HAP-1 (cell line): ENCODE measurements around the gene RAB29.
"Not testable (repeated sequence)": the region's sequence is repeated elsewhere in the genome, so short reads cannot be mapped to it uniquely, and the experiment has no call there.

ENCODE experiments used
- DNase-seq, 2 experiments: peaks; one replicate each; pipeline ENCODE4 v3.0.0-alpha.2; 2016 to 2020; ENCODE audit warnings: low spot score in 2 of 2
- H3K27me3 ChIP-seq: fragments of 250-450 bp; sonication (Bioruptor Pico); 2 replicates; pipeline ENCODE4 v1.5.1; 2020; ENCODE audit warnings: low read depth, mild to moderate bottlenecking, moderate library complexity
- H3K36me3 ChIP-seq: fragments of 250-450 bp; sonication (Bioruptor Pico); replicated peaks from 2 replicates; pipeline ENCODE4 v1.5.1; 2020; ENCODE audit warnings: mild to moderate bottlenecking
- H3K4me1 ChIP-seq: fragments of 250-450 bp; sonication (Bioruptor Pico); 2 replicates; pipeline ENCODE4 v1.5.1; 2020; ENCODE audit warnings: mild to moderate bottlenecking
- H3K4me3 ChIP-seq: fragments of 250-450 bp; sonication (Bioruptor Pico); 2 replicates; pipeline ENCODE4 v1.5.1; 2020; ENCODE audit warnings: mild to moderate bottlenecking, moderate library complexity
- H3K9me3 ChIP-seq: fragments of 250-450 bp; sonication (Bioruptor Pico); 2 replicates; pipeline ENCODE4 v1.5.1; 2020; ENCODE audit warnings: mild to moderate bottlenecking, moderate library complexity
- in situ Hi-C: fragments of 300-500 bp; cut with MboI; formaldehyde crosslinking; loops from 3 replicates; pipeline ENCODE4 v1.14.3; 2020; ENCODE audit warnings: low sequenced_read_pairs, inconsistent platforms, mixed read lengths

RAB29 gene

GRCh38 chr1:205775015-205775716 lies at the start of gene RAB29:
RAB29 (minus strand) TSS chr1:205775482; CDS start chr1:205774956, 526 bp downstream.
- Histone ChIP-seq H3K4me1 (no peaks in the 10 kb centered on the region), H3K27me3 (no peaks in the 10 kb centered on the region), H3K4me3 (peak within 1 kb of the TSS; percentile 60), H3K36me3 (0 out of 2 replicates have a peak, but pooled peaks cover 2% of the 10 kb centered on the region), H3K9me3 (no peaks in the 10 kb centered on the region)
- peak; percentile 88 to 89 for DNase-seq
- in situ Hi-C loops: no loop called here

- Histone ChIP-seq H3K36me3 (no peaks in the 10 kb centered on the region), H3K9me3 (no peaks in the 10 kb centered on the region), H3K4me3 (no peak overlapping the region), H3K4me1 (peaks cover 21% of the 10 kb centered on the region), H3K27me3 (no peaks in the 10 kb centered on the region)
- DNase-seq: no peak
- in situ Hi-C loops: no loop called here
Measured at GRCh38 chr1:205824180-205824579, 48.9 kb upstream of the RAB29 start.

- peaks cover 21% of the 10 kb centered on the region for H3K4me1 ChIP-seq
- H3K9me3 ChIP-seq, H3K27me3 ChIP-seq, H3K36me3 ChIP-seq, H3K4me3 ChIP-seq, DNase-seq, in situ Hi-C loops: not testable (repeated sequence)
Measured at GRCh38 chr1:205823260-205823659, 48.0 kb upstream of the RAB29 start.

GRCh38 chr1:205822397-205822796 lies 47.1 kb upstream of the RAB29 start:
- Histone ChIP-seq H3K27me3 (no peaks in the 10 kb centered on the region), H3K4me3 (no peak overlapping the region), H3K36me3 (no peaks in the 10 kb centered on the region), H3K4me1 (peaks cover 15% of the 10 kb centered on the region), H3K9me3 (no peaks in the 10 kb centered on the region)
- in situ Hi-C loops: no loop called here
- DNase-seq: no peak

GRCh38 chr1:205817988-205818387 lies 42.7 kb upstream of the RAB29 start:
- in situ Hi-C loops: no loop called here
- no peaks in the 10 kb centered on the region for H3K9me3 ChIP-seq
- H3K4me1 ChIP-seq: peaks cover 5% of the 10 kb centered on the region; the same call in 1 of the 2 replicates
- no peaks in the 10 kb centered on the region for H3K27me3 ChIP-seq
- H3K4me3 ChIP-seq: no peak overlapping the region
- H3K36me3 ChIP-seq: no peaks in the 10 kb centered on the region
- DNase-seq: no peak

GRCh38 chr1:205817364-205817763 lies 42.1 kb upstream of the RAB29 start:
- Histone ChIP-seq H3K36me3 (no peaks in the 10 kb centered on the region), H3K9me3 (no peaks in the 10 kb centered on the region), H3K27me3 (no peaks in the 10 kb centered on the region), H3K4me3 (no peak overlapping the region), H3K4me1 (peaks cover 5% of the 10 kb centered on the region; the same call in 1 of the 2 replicates)
- no peak for DNase-seq
- in situ Hi-C loops: no loop called here

GRCh38 chr1:205813755-205814058 lies 38.4 kb upstream of the RAB29 start:
- H3K36me3 ChIP-seq: peaks cover 13% of the 10 kb centered on the region
- in situ Hi-C loops: no loop called here
- H3K9me3 ChIP-seq: no peaks in the 10 kb centered on the region
- H3K4me3 ChIP-seq: peak overlapping the region; percentile 94
- peaks cover 12% of the 10 kb centered on the region for H3K4me1 ChIP-seq
- no peaks in the 10 kb centered on the region for H3K27me3 ChIP-seq
- peak in 1 of 2 experiments; percentile 28 for DNase-seq

- Histone ChIP-seq H3K9me3 (no peaks in the 10 kb centered on the region), H3K4me3 (peak within 1 kb of the TSS; percentile 94), H3K27me3 (no peaks in the 10 kb centered on the region), H3K4me1 (peaks cover 12% of the 10 kb centered on the region), H3K36me3 (peaks cover 17% of the 10 kb centered on the region)
- in situ Hi-C loops: no loop called here
- peak; percentile 88 to 93 for DNase-seq
Measured at GRCh38 chr1:205812878-205813754, 37.8 kb upstream of the RAB29 start, which contains the start of gene SLC41A1. SLC41A1 (minus strand) TSS chr1:205813198; CDS start chr1:205810441, 2,757 bp downstream.

- no peaks in the 10 kb centered on the region for H3K27me3 ChIP-seq
- no peaks in the 10 kb centered on the region for H3K9me3 ChIP-seq
- peaks cover 17% of the 10 kb centered on the region for H3K36me3 ChIP-seq
- DNase-seq: peak; percentile 48 to 66
- in situ Hi-C loops: no loop called here
- peaks cover 12% of the 10 kb centered on the region for H3K4me1 ChIP-seq
- H3K4me3 ChIP-seq: peak overlapping the region; percentile 94
Measured at GRCh38 chr1:205812271-205812877, 37.1 kb upstream of the RAB29 start.

- H3K4me3 ChIP-seq: peak overlapping the region; percentile 94
- peaks cover 12% of the 10 kb centered on the region for H3K4me1 ChIP-seq
Measured at GRCh38 chr1:205811660-205812059, 36.4 kb upstream of the RAB29 start.

GRCh38 chr1:205810448-205811157 lies 35.3 kb upstream of the RAB29 start:
- Histone ChIP-seq H3K4me3 (no peak overlapping the region), H3K36me3 (peaks cover 17% of the 10 kb centered on the region), H3K4me1 (peaks cover 12% of the 10 kb centered on the region), H3K27me3 (no peaks in the 10 kb centered on the region), H3K9me3 (no peaks in the 10 kb centered on the region)
- DNase-seq: no peak
- in situ Hi-C loops: no loop called here

More at GRCh38 chr1:205811660-205812059, 36.4 kb upstream of the RAB29 start:
- Histone ChIP-seq H3K36me3 (peaks cover 17% of the 10 kb centered on the region), H3K9me3 (no peaks in the 10 kb centered on the region), H3K27me3 (no peaks in the 10 kb centered on the region)
- peak in 1 of 2 experiments; percentile 34 for DNase-seq
- in situ Hi-C loops: no loop called here

GRCh38 chr1:205809942-205810345 lies 34.7 kb upstream of the RAB29 start:
- H3K9me3 ChIP-seq: no peaks in the 10 kb centered on the region
- peaks cover 17% of the 10 kb centered on the region for H3K36me3 ChIP-seq
- DNase-seq: no peak
- H3K27me3 ChIP-seq: no peaks in the 10 kb centered on the region
- H3K4me1 ChIP-seq: peaks cover 12% of the 10 kb centered on the region
- in situ Hi-C loops: no loop called here
- no peak overlapping the region for H3K4me3 ChIP-seq

GRCh38 chr1:205809469-205809868 lies 34.2 kb upstream of the RAB29 start:
- in situ Hi-C loops: no loop called here
- DNase-seq: no peak
- peaks cover 12% of the 10 kb centered on the region for H3K4me1 ChIP-seq
- no peak overlapping the region for H3K4me3 ChIP-seq
- no peaks in the 10 kb centered on the region for H3K27me3 ChIP-seq
- no peaks in the 10 kb centered on the region for H3K9me3 ChIP-seq
- peaks cover 17% of the 10 kb centered on the region for H3K36me3 ChIP-seq
